Measurements from ENCODE around the gene NUP210. TPM values are rescaled to one million over a fixed set of nuclear protein-coding genes. Genes with fewer than 3 reads are reported as not detected.

NUP210 gene
- total and polyA plus RNA-seq, 2 of the 13 experiments (the other 11 are each of a cell fraction or from before 2014, with no cell fraction given): 31.6 to 35.2 TPM

GRCh38 chr3:13281507-13282357 is 138.4 kb downstream of the NUP210 start (continued):
- TF ChIP-seq NFIC (IDR thresholded peaks at IDR 0.05; ENCODE audit: low read length): no peak
- TF ChIP-seq ZFY (CRISPR knock-in tag; IDR thresholded peaks at IDR 0.05): peak; percentile 50
- TF ChIP-seq XBP1 (CRISPR knock-in tag; IDR thresholded peaks at IDR 0.05): no peak
- TF ChIP-seq ZNF383 (CRISPR knock-in tag; IDR thresholded peaks at IDR 0.05; ENCODE audit: borderline replicate concordance): no peak
- TF ChIP-seq CTCF (CRISPR knock-in tag; IDR thresholded peaks at IDR 0.05): 0 out of 2 replicates have a peak, but pooled peaks have one; percentile 9
- TF ChIP-seq IRF1 (CRISPR knock-in tag; IDR thresholded peaks at IDR 0.05; ENCODE audit: low read depth): no peak
- peak; percentile 48 to 67; a peak in 3 of 4 replicates for TF ChIP-seq POLR2A (IDR thresholded peaks at IDR 0.05; ENCODE audit: insufficient read depth in 1 of 2, low read depth in 2 of 2, low read length in 2 of 2)
- TF ChIP-seq CEBPZ (IDR thresholded peaks at IDR 0.05; ENCODE audit: low read length): no peak
- no peak for TF ChIP-seq ZNF282 (IDR thresholded peaks at IDR 0.05; ENCODE audit: partially characterized antibody)
- peak; percentile 63; the same call in 1 of the 2 replicates for TF ChIP-seq RFXANK (CRISPR knock-in tag; IDR thresholded peaks at IDR 0.05)
- TF ChIP-seq ASH2L (IDR thresholded peaks at IDR 0.05; ENCODE audit: insufficient read length, low read depth, low read length): peak; percentile 20
- no peak for TF ChIP-seq ZNF367 (CRISPR knock-in tag; IDR thresholded peaks at IDR 0.05; ENCODE audit: borderline replicate concordance)
- no peak for TF ChIP-seq TOPORS (CRISPR knock-in tag; IDR thresholded peaks at IDR 0.05)
- no peak for TF ChIP-seq TEAD3 (CRISPR knock-in tag; optimal IDR thresholded peaks at IDR 0.05; ENCODE audit: borderline replicate concordance)
- 0 out of 2 replicates have a peak, but pooled peaks have one; percentile 45 for TF ChIP-seq HNRNPL (IDR thresholded peaks at IDR 0.05; ENCODE audit: low read depth, low read length)
- no peak for TF ChIP-seq CHCHD3 (CRISPR knock-in tag; IDR thresholded peaks at IDR 0.05)
- no peak for TF ChIP-seq ZNF512B (CRISPR knock-in tag; IDR thresholded peaks at IDR 0.05; ENCODE audit: borderline replicate concordance)
- peak; percentile 44 for TF ChIP-seq AGO1 (IDR thresholded peaks at IDR 0.05; ENCODE audit: low read depth, low read length, poor library complexity, severe bottlenecking)
- no peak for TF ChIP-seq GMEB2 (CRISPR knock-in tag; IDR thresholded peaks at IDR 0.05; ENCODE audit: low read depth)

Data from HepG2 (cell line).